IMR-90 (cell line): Measurements from ENCODE around the gene KRT78. TPM values are rescaled to one million over a fixed set of nuclear protein-coding genes. Genes with fewer than 3 reads are reported as not detected.

Experiments used
- ATAC-seq: fragments of 200-7000 bp; cut with Tn5 transposase; 2 replicates; pipeline ENCODE4 v1.9.1; 2020; ENCODE audit warnings: low read depth, mild to moderate bottlenecking, moderate library complexity
- BruUV-seq: library from RNA; stranded (reverse); fragments of 400-500 nt; replicated peaks from 2 replicates; lab custom pipeline; 2021; lab: Mats Ljungman, UMichigan
- CTCF ChIA-PET: fragments of 300-600 bp; formaldehyde crosslinking; extraction: SDS; loops from one replicate; lab custom pipeline; 2021; ENCODE audit warnings: antibody characterized with exemption; lab: Yijun Ruan, JAX
- POLR2A ChIA-PET: fragments of 300-600 bp; sonication (Branson Sonifier 250); formaldehyde crosslinking; loops from one replicate; lab custom pipeline; 2022; ENCODE audit warnings: antibody characterized with exemption; ENCODE audit not compliant: unreplicated experiment; lab: Charles Lee
- DNase-seq: peaks from one replicate; pipeline ENCODE4 v3.0.0; 2013
- H2AFZ ChIP-seq: replicated peaks from 2 replicates; pipeline ENCODE3; 2013; ENCODE audit warnings: low read length, mild to moderate bottlenecking; ENCODE audit not compliant: poor library complexity
- H2AK5ac ChIP-seq: 2 replicates; pipeline ENCODE4 v1.6.1; 2013; ENCODE audit warnings: low read depth, low read length, inconsistent platforms
- H2AK9ac ChIP-seq: replicated peaks from 2 replicates; pipeline ENCODE3; 2013; ENCODE audit warnings: mild to moderate bottlenecking, low read depth, low read length, moderate library complexity; ENCODE audit not compliant: poor library complexity
- H2BK120ac ChIP-seq: 2 replicates; pipeline ENCODE4 v1.6.1; 2013; ENCODE audit warnings: low read depth, low read length, inconsistent platforms
- H2BK15ac ChIP-seq: 3 replicates; pipeline ENCODE4 v1.6.1; 2013; ENCODE audit warnings: low read depth, low read length, inconsistent platforms
- H2BK20ac ChIP-seq: 2 replicates; pipeline ENCODE4 v1.6.1; 2013; ENCODE audit warnings: low read depth, mild to moderate bottlenecking, inconsistent platforms, low read length, moderate library complexity
- H2BK5ac ChIP-seq: 2 replicates; pipeline ENCODE4 v1.6.1; 2013; ENCODE audit warnings: mild to moderate bottlenecking, low read depth, low read length, inconsistent platforms; ENCODE audit not compliant: poor library complexity, severe bottlenecking
- H3K14ac ChIP-seq: replicated peaks from 2 replicates; pipeline ENCODE4 v1.6.1; 2013; ENCODE audit warnings: low read depth, low read length, inconsistent platforms
- H3K18ac ChIP-seq: 2 replicates; pipeline ENCODE4 v1.6.1; 2013; ENCODE audit warnings: low read depth, low read length, control low read depth
- H3K23ac ChIP-seq: 2 replicates; pipeline ENCODE4 v1.6.1; 2013; ENCODE audit warnings: low read depth, low read length, inconsistent platforms
- H3K27ac ChIP-seq: 2 replicates; pipeline ENCODE4 v1.5.1; 2013; ENCODE audit warnings: mild to moderate bottlenecking, control low read depth, low read length; ENCODE audit not compliant: insufficient read depth
- H3K27me3 ChIP-seq: 2 replicates; pipeline ENCODE4 v1.6.1; 2013; ENCODE audit warnings: low read length; ENCODE audit not compliant: control insufficient read depth, insufficient read depth
- H3K36me3 ChIP-seq: 2 replicates; pipeline ENCODE4 v1.6.1; 2013; ENCODE audit warnings: low read length, mixed read lengths; ENCODE audit not compliant: control insufficient read depth, insufficient read depth
- H3K4ac ChIP-seq: 2 replicates; pipeline ENCODE4 v1.6.1; 2013; ENCODE audit warnings: low read depth, low read length, inconsistent platforms
- H3K4me1 ChIP-seq: 2 replicates; pipeline ENCODE4 v1.6.1; 2013; ENCODE audit warnings: low read length, mixed read lengths; ENCODE audit not compliant: control insufficient read depth, insufficient read depth
- H3K4me2 ChIP-seq: 2 replicates; pipeline ENCODE4 v1.6.1; 2013; ENCODE audit warnings: low read depth, mild to moderate bottlenecking, control low read depth, low read length, moderate library complexity
- H3K4me3 ChIP-seq: 2 replicates; pipeline ENCODE4 v1.5.1; 2013; ENCODE audit warnings: low read depth, mild to moderate bottlenecking, control low read depth, low read length, moderate library complexity; ENCODE audit not compliant: insufficient read depth
- H3K56ac ChIP-seq: 2 replicates; pipeline ENCODE4 v1.6.1; 2013; ENCODE audit warnings: low read length, inconsistent platforms; ENCODE audit not compliant: insufficient read depth; ENCODE audit errors: extremely low read depth
- H3K79me1 ChIP-seq, 2 experiments: 2 replicates each; pipeline ENCODE4 v1.6.1; 2013; ENCODE audit warnings: low read length in 2 of 2, inconsistent platforms in 1 of 2, low read depth in 1 of 2
- H3K9ac ChIP-seq: 2 replicates; pipeline ENCODE4 v1.6.1; 2013; ENCODE audit warnings: low read depth, low read length, control low read depth
- H3K9me1 ChIP-seq: 2 replicates; pipeline ENCODE4 v1.6.1; 2013; ENCODE audit warnings: low read length, inconsistent platforms; ENCODE audit not compliant: insufficient read depth
- H3K9me3 ChIP-seq: 2 replicates; pipeline ENCODE4 v1.6.1; 2013; ENCODE audit warnings: low read length; ENCODE audit not compliant: control insufficient read depth, insufficient read depth
- H4K20me1 ChIP-seq: 2 replicates; pipeline ENCODE4 v1.6.1; 2013; ENCODE audit warnings: low read length, inconsistent platforms; ENCODE audit not compliant: insufficient read depth
- H4K5ac ChIP-seq: 2 replicates; pipeline ENCODE4 v1.6.1; 2013; ENCODE audit warnings: mild to moderate bottlenecking, low read depth, low read length, control low read depth
- H4K8ac ChIP-seq, 2 experiments: 2 replicates each; pipeline ENCODE4 v1.6.1; 2013; ENCODE audit warnings: low read depth in 2 of 2, low read length in 2 of 2, control low read depth in 1 of 2, inconsistent platforms in 1 of 2
- H4K91ac ChIP-seq: 2 replicates; pipeline ENCODE4 v1.6.1; 2013; ENCODE audit warnings: low read depth, low read length, inconsistent platforms; ENCODE audit not compliant: insufficient read depth
- MAFK ChIP-seq: IDR thresholded peaks from 2 replicates; pipeline ENCODE4 v1.6.1; 2012; ENCODE audit warnings: low read depth, low read length, improper control_type of control experiment
- RCOR1 ChIP-seq: IDR thresholded peaks from 2 replicates; pipeline ENCODE4 v1.6.1; 2012; ENCODE audit warnings: mild to moderate bottlenecking, low read length, improper control_type of control experiment; ENCODE audit not compliant: insufficient replicate concordance
- RFX5 ChIP-seq: IDR thresholded peaks from 2 replicates; pipeline ENCODE4 v1.8.0; 2012; ENCODE audit warnings: low read depth, mild to moderate bottlenecking, low read length, moderate library complexity
- WGBS, 2 experiments: methylation state at CpG; one replicate each; pipeline versions ENCODE4 v1.1.5 to v1.1.7; 2013; ENCODE audit warnings: missing lambda C conversion rate in 2 of 2; ENCODE audit not compliant: insufficient read length in 1 of 2; ENCODE audit errors: extremely low coverage in 2 of 2; 5-methylcytosine and 5-hydroxymethylcytosine counted together
- dilution Hi-C: fragments of 300-500 bp; cut with HindIII; formaldehyde crosslinking; loops from one replicate; pipeline ENCODE4 v1.14.3; 2018; ENCODE audit warnings: low sequenced_read_pairs; ENCODE audit not compliant: unreplicated experiment
- in situ Hi-C: fragments of 300-500 bp; cut with MboI; formaldehyde crosslinking; loops from 3 replicates; pipeline ENCODE4 v1.14.3; 2019; ENCODE audit warnings: low sequenced_read_pairs, inconsistent platforms, mixed read lengths
- intact Hi-C: fragments of 100-400 bp; cut with micrococcal nuclease; formaldehyde crosslinking; loops from 2 replicates; pipeline ENCODE4 v1.10.0; 2022
- polyA plus RNA-seq, 3 experiments: library from polyadenylated mRNA; depleted of rRNA; stranded (reverse); fragments of >200 nt; gene quantifications; 2 replicates each; pipeline ENCODE4 v1.2.3, GENCODE V29; 2012; ENCODE audit warnings: low replicate concordance in 1 of 3
- total RNA-seq: library from RNA; depleted of rRNA; stranded (reverse); fragments of >200 nt; gene quantifications from 2 replicates; pipeline ENCODE4 v1.2.3, GENCODE V29; 2012

The KRT78 gene
- total and polyA plus RNA-seq, 2 of the 4 experiments (the other 2 are of a cell fraction), result not detected

DNA sequence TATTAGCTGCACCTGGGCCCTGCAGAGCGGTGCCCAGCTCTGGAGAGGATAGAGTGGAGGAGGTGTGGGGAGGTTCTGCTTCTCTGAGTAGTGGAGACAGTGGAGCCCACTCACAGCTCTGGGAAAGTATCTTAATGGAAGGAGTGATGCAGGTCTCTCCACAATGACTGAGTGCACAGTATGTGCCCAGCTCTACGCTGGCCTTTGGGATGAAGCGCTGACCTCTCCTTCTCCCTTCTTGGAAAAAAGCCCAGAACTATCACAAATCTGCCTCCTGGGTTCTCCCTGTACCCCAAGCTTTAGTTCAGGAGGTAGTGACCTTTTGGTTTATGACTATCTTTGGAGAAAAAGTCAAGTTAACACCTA, 52.4 kb downstream of the KRT78 start:
- Histone ChIP-seq H2BK5ac (no peak overlapping the region), H4K8ac (no peak overlapping the region), H3K23ac (no peak overlapping the region), H3K4me2 (no peak overlapping the region), H3K18ac (no peak overlapping the region), H3K14ac (no peak overlapping the region), H2BK120ac (no peak overlapping the region), H4K91ac (no peak overlapping the region), H3K9me1 (peaks cover 3% of the 10 kb centered on the region; the same call in 1 of the 2 replicates), H3K27me3 (peaks cover 14% of the 10 kb centered on the region), H3K9me3 (no peaks in the 10 kb centered on the region), H4K5ac (no peak overlapping the region), H2AK5ac (no peak overlapping the region), H2BK20ac (no peak overlapping the region), H3K56ac (no peak overlapping the region), H3K79me1 (no peaks in the 10 kb centered on the region), H3K4ac (no peak overlapping the region), H2AK9ac (no peak overlapping the region), H3K9ac (no peak overlapping the region), H2AFZ (no peak overlapping the region), H3K4me1 (no peaks in the 10 kb centered on the region), H2BK15ac (no peak overlapping the region), H4K20me1 (no peaks in the 10 kb centered on the region; the same call in 1 of the 2 replicates), H3K36me3 (no peaks in the 10 kb centered on the region), H3K4me3 (no peak overlapping the region), H3K27ac (no peak overlapping the region)
- in situ Hi-C loops (no loop called here), intact Hi-C loops (no loop called here), dilution Hi-C loops (no loop called here)
- CTCF ChIA-PET, result no interaction called here
- POLR2A ChIA-PET, result no interaction called here
- WGBS, 2 experiments, result no CpG with 5 or more reads among the region's 3 CpGs
- no TSS peak for BruUV-seq
- ATAC-seq, result no peak
- no peak for TF ChIP-seq RCOR1
- TF ChIP-seq RFX5, result no peak
- TF ChIP-seq MAFK, result no peak
- DNase-seq, result no peak
